ENCODE data around the gene ACOX2. TPM values are rescaled to one million over a fixed set of nuclear protein-coding genes. Genes with fewer than 3 reads are reported as not detected.

Gene ACOX2
- total RNA-seq, 6 experiments from 2014 or later: 9.7 to 15.4 (median 11.8) TPM

DNA sequence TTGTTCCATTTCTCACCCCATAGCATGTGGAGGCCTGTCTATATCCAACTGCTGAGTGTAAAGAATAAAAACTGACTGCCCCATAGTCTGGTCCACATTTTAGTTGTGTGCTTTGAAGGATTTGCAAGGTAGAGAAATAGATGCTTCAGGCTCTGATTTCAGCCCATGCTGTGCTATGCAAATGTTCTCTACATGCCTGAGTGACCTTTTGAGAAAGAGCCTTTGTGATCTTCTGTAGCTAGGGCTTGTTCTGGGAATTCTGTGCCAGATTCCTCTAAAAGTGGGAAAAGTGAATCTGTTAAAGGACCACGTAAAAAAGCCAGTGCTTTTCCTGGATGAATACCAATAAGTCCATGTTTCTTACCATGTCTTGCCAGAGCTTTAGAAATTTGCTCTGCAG is 39.9 kb downstream of the ACOX2 start:
- H3K27me3 Mint-ChIP-seq (ENCODE audit: insufficient read depth): no peaks in the 10 kb centered on the region; the same call in 1 of the 2 replicates
- peaks cover 17% of the 10 kb centered on the region; the same call in 1 of the 2 replicates for H3K36me3 Mint-ChIP-seq (ENCODE audit: low read depth)
- DNase-seq: no peak
- peak overlapping the region; percentile 46; the same call in 1 of the 2 replicates for H3K27ac Mint-ChIP-seq
- TF ChIP-seq, protein P1, sequence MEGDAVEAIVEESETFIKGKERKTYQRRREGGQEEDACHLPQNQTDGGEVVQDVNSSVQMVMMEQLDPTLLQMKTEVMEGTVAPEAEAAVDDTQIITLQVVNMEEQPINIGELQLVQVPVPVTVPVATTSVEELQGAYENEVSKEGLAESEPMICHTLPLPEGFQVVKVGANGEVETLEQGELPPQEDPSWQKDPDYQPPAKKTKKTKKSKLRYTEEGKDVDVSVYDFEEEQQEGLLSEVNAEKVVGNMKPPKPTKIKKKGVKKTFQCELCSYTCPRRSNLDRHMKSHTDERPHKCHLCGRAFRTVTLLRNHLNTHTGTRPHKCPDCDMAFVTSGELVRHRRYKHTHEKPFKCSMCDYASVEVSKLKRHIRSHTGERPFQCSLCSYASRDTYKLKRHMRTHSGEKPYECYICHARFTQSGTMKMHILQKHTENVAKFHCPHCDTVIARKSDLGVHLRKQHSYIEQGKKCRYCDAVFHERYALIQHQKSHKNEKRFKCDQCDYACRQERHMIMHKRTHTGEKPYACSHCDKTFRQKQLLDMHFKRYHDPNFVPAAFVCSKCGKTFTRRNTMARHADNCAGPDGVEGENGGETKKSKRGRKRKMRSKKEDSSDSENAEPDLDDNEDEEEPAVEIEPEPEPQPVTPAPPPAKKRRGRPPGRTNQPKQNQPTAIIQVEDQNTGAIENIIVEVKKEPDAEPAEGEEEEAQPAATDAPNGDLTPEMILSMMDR (IDR thresholded peaks at IDR 0.05): no peak
- H3K4me1 Mint-ChIP-seq (ENCODE audit: low read depth): peaks cover 54% of the 10 kb centered on the region
- no peak overlapping the region for H3K4me3 Mint-ChIP-seq
- H3K9me3 Mint-ChIP-seq: no peaks in the 10 kb centered on the region

DNA sequence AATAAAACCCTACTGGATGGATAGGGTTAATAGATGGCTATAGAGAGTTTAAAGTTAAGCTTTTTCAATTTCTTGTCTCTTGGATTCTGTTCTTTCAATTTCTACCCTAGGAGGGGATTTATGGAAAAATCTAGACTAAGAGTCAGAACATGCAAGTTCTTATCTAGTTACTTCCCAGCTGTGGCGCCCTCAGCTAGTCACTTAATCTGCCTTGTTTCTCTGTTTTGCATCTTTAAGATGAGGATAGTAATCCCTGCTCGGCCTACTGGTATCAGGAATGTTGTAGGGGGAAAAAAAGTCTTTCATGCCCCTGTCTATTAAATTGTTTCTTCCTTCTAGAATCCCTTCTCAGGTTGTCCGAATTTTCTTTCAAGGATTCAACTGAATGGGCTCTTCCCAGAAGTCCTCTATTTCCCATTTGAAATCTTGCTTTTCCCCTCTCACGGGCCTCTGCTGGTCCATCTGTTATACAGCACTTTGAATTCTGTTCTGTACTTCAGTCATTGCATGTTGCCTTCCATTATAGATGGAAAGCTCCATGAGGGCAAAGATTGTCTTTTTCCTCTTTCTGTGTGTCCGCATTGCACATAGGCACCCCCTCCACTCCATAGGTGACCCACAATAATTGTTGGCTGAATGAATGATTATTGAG is 40.7 kb downstream of the ACOX2 start:
- Mint-ChIP-seq H3K4me1 (ENCODE audit: low read depth) (peaks cover 57% of the 10 kb centered on the region), H3K27me3 (ENCODE audit: insufficient read depth) (no peaks in the 10 kb centered on the region; the same call in none of the 2 replicates), H3K36me3 (ENCODE audit: low read depth) (peaks cover 12% of the 10 kb centered on the region; the same call in 1 of the 2 replicates), H3K27ac (peak overlapping the region; percentile 46), H3K4me3 (no peak overlapping the region), H3K9me3 (no peaks in the 10 kb centered on the region)
- no peak for DNase-seq
- TF ChIP-seq, protein P1 (IDR thresholded peaks at IDR 0.05): no peak

DNA sequence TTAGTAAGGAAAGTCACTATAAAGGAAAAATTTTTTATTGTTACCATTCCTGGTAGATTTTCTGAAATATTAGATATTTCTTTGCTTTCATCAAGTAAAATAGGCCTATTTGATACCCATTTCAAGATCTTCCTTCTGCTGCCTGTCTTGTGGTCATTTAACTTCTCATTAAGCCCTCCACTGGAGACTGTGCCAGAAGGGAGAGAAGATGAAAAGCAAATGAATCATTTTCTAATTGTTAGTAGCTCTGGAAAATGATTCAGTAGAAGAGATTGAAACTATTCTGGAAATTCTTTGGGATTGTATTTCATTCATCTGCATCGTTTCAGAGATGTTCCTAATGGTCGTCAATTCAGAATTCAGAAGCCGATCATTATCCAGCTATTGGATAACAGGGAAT is 41.9 kb downstream of the ACOX2 start:
- H3K27ac Mint-ChIP-seq: no peak overlapping the region; the same call in 1 of the 2 replicates
- TF ChIP-seq, protein P1 (IDR thresholded peaks at IDR 0.05): no peak
- peaks cover 5% of the 10 kb centered on the region; the same call in 1 of the 2 replicates for H3K36me3 Mint-ChIP-seq (ENCODE audit: low read depth)
- H3K4me3 Mint-ChIP-seq: peak overlapping the region; percentile 50
- DNase-seq: peak; percentile 33
- H3K27me3 Mint-ChIP-seq (ENCODE audit: insufficient read depth): no peaks in the 10 kb centered on the region; the same call in none of the 2 replicates
- peaks cover 62% of the 10 kb centered on the region for H3K4me1 Mint-ChIP-seq (ENCODE audit: low read depth)
- H3K9me3 Mint-ChIP-seq: no peaks in the 10 kb centered on the region

DNA sequence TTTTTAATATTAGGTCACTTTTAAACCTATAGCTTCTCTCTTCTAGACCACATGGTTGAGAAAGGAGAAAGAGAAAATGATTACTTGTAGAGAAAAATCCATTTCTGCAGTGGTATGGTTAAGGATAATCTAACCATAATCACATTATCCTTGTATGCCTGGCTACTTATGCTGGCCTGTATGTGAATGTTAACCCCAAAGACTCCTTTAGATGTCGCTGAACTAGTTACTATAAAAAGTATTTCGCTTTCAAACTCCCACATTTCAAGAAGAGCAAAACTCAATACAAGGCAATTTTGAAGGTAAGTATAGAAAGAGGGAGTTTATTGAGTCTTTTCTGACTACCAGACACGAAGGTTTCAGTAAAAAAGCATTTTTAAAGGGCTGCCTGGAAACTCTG is 42.9 kb downstream of the ACOX2 start:
- peaks cover 68% of the 10 kb centered on the region for H3K4me1 Mint-ChIP-seq (ENCODE audit: low read depth)
- TF ChIP-seq, protein P1 (IDR thresholded peaks at IDR 0.05): no peak
- no peaks in the 10 kb centered on the region for H3K9me3 Mint-ChIP-seq
- peaks cover 3% of the 10 kb centered on the region; the same call in 1 of the 2 replicates for H3K36me3 Mint-ChIP-seq (ENCODE audit: low read depth)
- peak overlapping the region; percentile 98; the same call in 1 of the 2 replicates for H3K4me3 Mint-ChIP-seq
- no peaks in the 10 kb centered on the region; the same call in none of the 2 replicates for H3K27me3 Mint-ChIP-seq (ENCODE audit: insufficient read depth)
- no peak for DNase-seq
- peak overlapping the region; percentile 24; the same call in 1 of the 2 replicates for H3K27ac Mint-ChIP-seq

DNA sequence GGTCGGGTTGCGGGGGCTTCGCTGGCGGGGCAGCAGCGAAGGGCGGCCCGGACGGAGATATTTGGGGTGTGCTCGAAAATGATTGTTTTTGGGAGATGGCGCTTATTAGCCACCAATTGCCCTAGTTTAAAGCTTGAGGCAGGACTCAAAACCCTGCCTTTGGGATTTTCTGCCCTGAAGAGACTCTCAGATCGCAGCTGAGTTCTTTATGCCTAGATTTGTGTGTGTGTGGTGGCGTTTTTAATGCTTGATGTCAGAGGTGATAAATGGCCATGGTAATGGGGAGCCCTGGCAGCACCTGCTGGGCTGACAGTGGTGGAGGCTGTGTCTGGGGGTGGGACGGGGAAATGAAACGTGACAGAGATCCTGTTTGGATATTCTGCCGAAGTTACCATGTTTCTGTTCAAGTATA is 44.5 kb downstream of the ACOX2 start:
- Mint-ChIP-seq H3K36me3 (ENCODE audit: low read depth) (no peaks in the 10 kb centered on the region; the same call in 1 of the 2 replicates), H3K4me3 (peak overlapping the region; percentile 98), H3K27ac (peak overlapping the region; percentile 82), H3K9me3 (no peaks in the 10 kb centered on the region), H3K27me3 (ENCODE audit: insufficient read depth) (no peaks in the 10 kb centered on the region; the same call in none of the 2 replicates), H3K4me1 (ENCODE audit: low read depth) (peaks cover 69% of the 10 kb centered on the region)
- no peak for DNase-seq
- TF ChIP-seq, protein P1 (IDR thresholded peaks at IDR 0.05): no peak

Measured in HFFc6 (cell line).